Stomach (tissue), 9 donors: ENCODE data around the gene BICD1. TPM values are rescaled to one million over a fixed set of nuclear protein-coding genes. Genes with fewer than 3 reads are reported as not detected.

Source experiments
- DNase-seq, 2 donors: peaks; one replicate each; pipeline versions ENCODE4 v3.0.0 to v3.0.0-alpha.2; 2013 to 2019
- H3K27ac ChIP-seq, 5 donors: fragments of 200-600 bp in 4 of 5; sonication (generic) in 4 of 5; one replicate each; pipeline ENCODE4 v1.5.1; 2013 to 2019; ENCODE audit warnings: mild to moderate bottlenecking in 1 of 5, moderate library complexity in 1 of 5
- H3K27me3 ChIP-seq, 3 donors: fragments of 200-600 bp; sonication (generic); one replicate each; pipeline ENCODE4 v1.5.1; 2017 to 2019; ENCODE audit warnings: mixed run types in 1 of 3
- H3K36me3 ChIP-seq, 4 donors: fragments of 200-600 bp; sonication (generic); 1 replicate in 3 of 4; 2 replicates in 1 of 4; pipeline ENCODE4 v1.5.1; 2016 to 2019
- H3K4me1 ChIP-seq, 4 donors: fragments of 200-600 bp; sonication (generic); one replicate each; pipeline ENCODE4 v1.5.1; 2016 to 2019
- H3K4me3 ChIP-seq, 4 donors: fragments of 200-600 bp; sonication (generic) in 3 of 4; one replicate each; pipeline ENCODE4 v1.5.1; 2016 to 2019; ENCODE audit warnings: mild to moderate bottlenecking in 1 of 4
- H3K9me3 ChIP-seq, 4 donors: fragments of 200-600 bp; sonication (generic); one replicate each; pipeline ENCODE4 v1.5.1; 2016 to 2019
- EP300 ChIP-seq: sonication (generic); formaldehyde crosslinking; IDR thresholded peaks from one replicate; pipeline ENCODE4 v1.6.1; 2017; ENCODE audit warnings: antibody characterized with exemption
- POLR2A ChIP-seq, 4 donors: fragments of 450-650 bp; IDR thresholded peaks; one replicate each; pipeline ENCODE4 v1.6.1; 2016; ENCODE audit warnings: antibody characterized with exemption in 4 of 4, control low read depth in 2 of 4, mild to moderate bottlenecking in 1 of 4, moderate library complexity in 1 of 4
- POLR2AphosphoS5 ChIP-seq, 3 donors: sonication (generic); formaldehyde crosslinking; IDR thresholded peaks; one replicate each; pipeline ENCODE4 v1.6.1; 2016; ENCODE audit warnings: antibody characterized with exemption in 3 of 3
- WGBS, 5 donors: extraction: QIAGEN DNeasy Blood & Tissue Kit in 3 of 5; methylation state at CpG; one replicate each; pipeline versions ENCODE4 v1.1.5 to v1.1.7; 2013 to 2018; 5-methylcytosine and 5-hydroxymethylcytosine counted together
- intact Hi-C: fragments of 100-400 bp; cut with DNase I; formaldehyde crosslinking; loops from one replicate; pipeline ENCODE4 v1.15.1; 2023; ENCODE audit warnings: low total_unique reads
- polyA plus RNA-seq, 3 donors: library from polyadenylated mRNA; stranded (reverse); fragments of 200-250 nt; gene quantifications; one replicate each; pipeline ENCODE4 v1.2.3, GENCODE V29; 2013
- total RNA-seq, 5 donors: library from RNA; depleted of rRNA; stranded (reverse); fragments of >200 nt; gene quantifications; one replicate each; pipeline versions ENCODE4 v1.1.0 to v1.2.3, GENCODE V29; 2014 to 2016
- TF ChIP-seq, protein P1 (sequence below), 7 experiments: fragments of 450-650 bp in 4 of 7; fragments of 200-600 bp in 3 of 7; sonication (generic) in 3 of 7; IDR thresholded peaks; one replicate each; pipeline ENCODE4 v1.5.1; 2016 to 2019; ENCODE audit warnings: antibody characterized with exemption in 7 of 7, control low read depth in 2 of 7, mild to moderate bottlenecking in 1 of 7
- donor health status: healthy with polysubstance abuse.
- donor health status: Bipolar disorder and iron deficiency.
- donor health status: healthy.

Gene BICD1
- total and polyA plus RNA-seq, 8 donors = 1.6 to 17.3 (median 2.1) TPM

DNA sequence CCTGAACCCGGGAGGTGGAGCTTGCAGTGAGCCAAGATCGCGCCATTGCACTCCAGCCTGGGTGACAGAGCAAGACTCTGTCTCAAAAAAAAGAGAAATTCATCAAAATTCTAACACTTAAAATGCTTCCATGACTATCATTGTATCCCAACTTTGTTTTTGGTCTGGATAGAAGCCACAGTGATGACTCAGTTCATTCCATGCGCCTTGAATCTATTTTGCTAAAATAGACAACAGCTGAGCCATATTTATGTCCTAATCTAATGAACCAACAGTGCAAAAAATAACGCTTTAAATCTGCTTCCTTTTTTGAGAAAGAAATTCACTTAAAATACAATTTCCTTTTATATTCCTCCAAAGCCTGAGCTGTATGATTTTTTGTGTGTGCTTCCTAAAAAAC is 23.2 kb upstream of the BICD1 start:
- no peaks in the 10 kb centered on the region for H3K27me3 ChIP-seq
- DNase-seq = peak in 1 of 2 donors; percentile 37
- intact Hi-C loops = no loop called here
- no peaks in the 10 kb centered on the region for H3K36me3 ChIP-seq
- H3K4me1 ChIP-seq = no peaks in the 10 kb centered on the region
- TF ChIP-seq POLR2AphosphoS5 (IDR thresholded peaks at IDR 0.05) (no peak), POLR2A (IDR thresholded peaks at IDR 0.05) (no peak), EP300 (no peak)
- TF ChIP-seq, protein P1, sequence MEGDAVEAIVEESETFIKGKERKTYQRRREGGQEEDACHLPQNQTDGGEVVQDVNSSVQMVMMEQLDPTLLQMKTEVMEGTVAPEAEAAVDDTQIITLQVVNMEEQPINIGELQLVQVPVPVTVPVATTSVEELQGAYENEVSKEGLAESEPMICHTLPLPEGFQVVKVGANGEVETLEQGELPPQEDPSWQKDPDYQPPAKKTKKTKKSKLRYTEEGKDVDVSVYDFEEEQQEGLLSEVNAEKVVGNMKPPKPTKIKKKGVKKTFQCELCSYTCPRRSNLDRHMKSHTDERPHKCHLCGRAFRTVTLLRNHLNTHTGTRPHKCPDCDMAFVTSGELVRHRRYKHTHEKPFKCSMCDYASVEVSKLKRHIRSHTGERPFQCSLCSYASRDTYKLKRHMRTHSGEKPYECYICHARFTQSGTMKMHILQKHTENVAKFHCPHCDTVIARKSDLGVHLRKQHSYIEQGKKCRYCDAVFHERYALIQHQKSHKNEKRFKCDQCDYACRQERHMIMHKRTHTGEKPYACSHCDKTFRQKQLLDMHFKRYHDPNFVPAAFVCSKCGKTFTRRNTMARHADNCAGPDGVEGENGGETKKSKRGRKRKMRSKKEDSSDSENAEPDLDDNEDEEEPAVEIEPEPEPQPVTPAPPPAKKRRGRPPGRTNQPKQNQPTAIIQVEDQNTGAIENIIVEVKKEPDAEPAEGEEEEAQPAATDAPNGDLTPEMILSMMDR (IDR thresholded peaks at IDR 0.05) = no peak
- H3K9me3 ChIP-seq = no peaks in the 10 kb centered on the region
- no peak overlapping the region for H3K4me3 ChIP-seq
- no peak overlapping the region for H3K27ac ChIP-seq
- 71 to 86% (median 82%) methylated on average over 5 of the region's 5 CpGs for WGBS, 5 donors

GRCh38 chr12:32084017-32084688 is 22.5 kb upstream of the BICD1 start:
- no peak for DNase-seq
- 73 to 85% (median 84%) methylated on average over 9 of the region's 9 CpGs for WGBS, 5 donors
- Histone ChIP-seq H3K4me1 (no peaks in the 10 kb centered on the region), H3K4me3 (no peak overlapping the region), H3K36me3 (no peaks in the 10 kb centered on the region), H3K9me3 (no peaks in the 10 kb centered on the region), H3K27me3 (no peaks in the 10 kb centered on the region), H3K27ac (no peak overlapping the region)
- TF ChIP-seq POLR2A (IDR thresholded peaks at IDR 0.05) (no peak), POLR2AphosphoS5 (IDR thresholded peaks at IDR 0.05) (no peak), EP300 (no peak)
- TF ChIP-seq, protein P1 (IDR thresholded peaks at IDR 0.05) = no peak
- intact Hi-C loops = no loop called here

DNA sequence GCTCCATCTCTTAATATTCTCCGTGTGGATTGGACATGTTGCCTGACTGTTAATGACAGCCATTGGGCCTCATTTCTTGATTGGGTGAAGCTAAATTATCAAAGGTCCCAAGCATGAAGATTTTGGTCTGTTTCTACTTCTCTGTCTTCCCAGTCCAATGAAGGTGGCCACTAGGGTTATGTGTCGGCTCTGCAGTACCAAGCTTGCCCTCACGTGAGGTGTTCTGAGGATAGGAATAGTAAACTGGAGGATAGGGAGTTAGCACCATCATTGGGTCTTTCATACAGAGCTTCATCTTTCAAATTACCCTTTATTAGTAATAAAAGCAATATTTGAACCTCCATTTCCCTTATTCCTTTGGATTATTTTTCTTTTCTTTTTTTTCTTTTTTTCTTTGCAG is 21.9 kb upstream of the BICD1 start:
- H3K9me3 ChIP-seq = no peaks in the 10 kb centered on the region
- TF ChIP-seq POLR2A (IDR thresholded peaks at IDR 0.05) = no peak
- no peak for TF ChIP-seq EP300
- TF ChIP-seq, protein P1 (IDR thresholded peaks at IDR 0.05) = no peak
- no peak for TF ChIP-seq POLR2AphosphoS5 (IDR thresholded peaks at IDR 0.05)
- H3K4me3 ChIP-seq = no peak overlapping the region
- H3K36me3 ChIP-seq = no peaks in the 10 kb centered on the region
- H3K27ac ChIP-seq = no peak overlapping the region
- no peak for DNase-seq
- 91 to 97% (median 94%) methylated on average over 3 of the region's 3 CpGs for WGBS, 5 donors
- intact Hi-C loops = no loop called here
- no peaks in the 10 kb centered on the region for H3K27me3 ChIP-seq
- no peaks in the 10 kb centered on the region for H3K4me1 ChIP-seq

DNA sequence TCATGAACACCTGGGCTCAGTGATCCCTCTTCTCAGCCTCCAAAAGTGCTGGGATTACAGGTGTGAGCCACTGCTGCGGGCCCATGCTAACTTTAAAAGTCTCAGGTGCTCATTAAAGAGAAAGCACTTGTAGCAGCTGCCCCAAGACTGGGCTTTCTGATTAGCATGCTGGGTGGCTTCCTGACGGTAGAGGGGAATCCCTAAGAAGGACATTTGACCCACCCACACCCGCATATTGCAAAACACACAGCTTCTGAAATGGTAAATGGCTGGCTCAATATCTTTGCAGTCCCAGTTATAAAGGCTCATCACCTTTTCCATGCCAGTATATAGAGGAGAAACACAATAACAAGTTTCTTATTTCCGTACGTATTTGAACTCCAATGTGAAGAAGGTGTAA is 19.3 kb upstream of the BICD1 start:
- intact Hi-C loops = no loop called here
- Histone ChIP-seq H3K36me3 (no peaks in the 10 kb centered on the region), H3K27me3 (no peaks in the 10 kb centered on the region), H3K4me3 (no peak overlapping the region), H3K27ac (no peak overlapping the region), H3K4me1 (no peaks in the 10 kb centered on the region), H3K9me3 (no peaks in the 10 kb centered on the region)
- DNase-seq = no peak
- 77 to 92% (median 92%) methylated on average over 5 of the region's 5 CpGs for WGBS, 5 donors
- TF ChIP-seq POLR2AphosphoS5 (IDR thresholded peaks at IDR 0.05) = no peak
- TF ChIP-seq EP300 = no peak
- TF ChIP-seq, protein P1 (IDR thresholded peaks at IDR 0.05) = no peak
- TF ChIP-seq POLR2A (IDR thresholded peaks at IDR 0.05) = no peak
